GM12875 (cell line): ENCODE measurements around the gene ZIC1.

Experiments used
- H3K4me3 ChIP-seq: one replicate; pipeline ENCODE4 v1.5.1; 2011; ENCODE audit warnings: low read depth, low read length, control low read depth
- CTCF ChIP-seq: IDR thresholded peaks from 2 replicates; pipeline ENCODE4 v1.5.1; 2011; ENCODE audit warnings: low read depth, mild to moderate bottlenecking, control low read depth, inconsistent platforms, low read length, moderate library complexity, borderline replicate concordance; ENCODE audit not compliant: insufficient read depth

Gene ZIC1

GRCh38 chr3:147423798-147424580 is 14.8 kb downstream of the ZIC1 start:
- no peak for TF ChIP-seq CTCF
- H3K4me3 ChIP-seq = no peak overlapping the region

GRCh38 chr3:147424581-147425387 is 15.6 kb downstream of the ZIC1 start:
- no peak overlapping the region for H3K4me3 ChIP-seq
- TF ChIP-seq CTCF = no peak

GRCh38 chr3:147425388-147425850 is 16.3 kb downstream of the ZIC1 start:
- H3K4me3 ChIP-seq = no peak overlapping the region
- no peak for TF ChIP-seq CTCF

GRCh38 chr3:147426931-147427330 is 17.8 kb downstream of the ZIC1 start:
- no peak overlapping the region for H3K4me3 ChIP-seq
- no peak for TF ChIP-seq CTCF

- no peak for TF ChIP-seq CTCF
- no peak overlapping the region for H3K4me3 ChIP-seq
Measured at GRCh38 chr3:147427746-147428145, 18.6 kb downstream of the ZIC1 start.

GRCh38 chr3:147428326-147428725 is 19.2 kb downstream of the ZIC1 start:
- no peak for TF ChIP-seq CTCF
- no peak overlapping the region for H3K4me3 ChIP-seq

- no peak for TF ChIP-seq CTCF
- H3K4me3 ChIP-seq = no peak overlapping the region
Measured at GRCh38 chr3:147428754-147429153, 19.6 kb downstream of the ZIC1 start.
